HG02981 (cell line): ENCODE data around the gene UQCC2.

Experiments
- ATAC-seq: cut with Tn5 transposase; IDR thresholded peaks from one replicate; pipeline ENCODE4 v1.9.1; 2021; ENCODE audit warnings: mild to moderate bottlenecking, moderate library complexity; ENCODE audit not compliant: unreplicated experiment

UQCC2 gene

DNA sequence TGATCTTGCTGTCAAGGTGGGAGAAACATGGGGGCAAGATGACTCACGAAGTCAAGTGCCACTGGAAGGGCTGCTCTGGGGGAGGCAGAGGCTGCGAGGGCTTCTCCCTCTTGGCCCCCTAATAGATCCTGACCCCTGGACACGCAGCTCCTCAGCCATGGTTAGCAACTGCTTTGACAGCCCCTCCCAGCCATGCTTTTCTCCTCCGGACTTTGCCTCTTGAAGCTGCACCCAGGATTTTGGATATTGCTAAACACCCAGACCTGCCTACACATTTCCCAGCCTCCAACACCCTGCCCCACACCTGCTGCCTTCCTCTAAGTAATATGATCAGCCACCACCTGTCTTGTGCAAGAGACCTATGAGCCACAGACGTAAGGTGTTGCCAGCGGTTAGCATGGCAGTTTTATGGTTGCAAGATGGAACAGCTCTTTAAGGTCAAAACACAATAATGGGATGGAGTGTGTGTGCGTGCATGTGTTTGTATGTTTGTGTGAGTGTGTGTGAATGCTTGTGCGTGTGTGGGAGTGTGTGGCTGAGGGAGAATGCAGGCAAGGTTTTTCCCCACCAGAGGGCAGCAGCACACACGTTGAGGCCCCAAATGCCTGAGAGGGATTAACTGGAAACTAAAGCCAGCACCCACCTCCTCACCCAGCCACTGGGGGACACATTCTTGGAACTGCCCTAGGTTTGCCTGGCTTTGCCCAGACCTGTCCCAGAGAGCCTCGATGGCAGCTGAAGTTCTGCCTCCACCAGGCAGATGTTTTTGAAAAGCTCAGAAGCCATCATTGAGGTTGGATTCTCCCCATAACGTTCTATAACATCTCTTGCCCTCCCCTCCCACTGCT lies 32.7 kb upstream of the UQCC2 start:
- ATAC-seq: no peak

DNA sequence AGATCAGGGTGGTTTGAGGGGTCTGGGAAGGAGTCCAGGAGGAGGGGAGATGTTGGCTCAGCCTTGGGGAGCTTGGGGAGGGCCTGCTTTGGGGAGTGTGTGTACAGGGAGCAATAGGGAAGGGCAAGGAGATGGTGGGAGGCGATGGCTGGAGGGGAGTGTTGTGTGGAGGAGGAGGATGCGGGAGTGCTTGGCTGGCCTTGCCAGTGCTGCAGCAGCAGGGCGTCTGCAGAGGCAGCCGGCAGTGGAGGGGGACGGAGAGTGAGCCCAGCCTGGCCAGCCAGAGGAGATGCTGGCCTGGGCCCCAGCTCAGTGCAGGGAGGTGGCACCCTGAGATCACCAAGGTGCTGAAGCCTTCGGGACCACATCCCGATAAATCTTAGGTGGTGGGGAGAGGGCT lies 31.3 kb upstream of the UQCC2 start:
- no peak for ATAC-seq

DNA sequence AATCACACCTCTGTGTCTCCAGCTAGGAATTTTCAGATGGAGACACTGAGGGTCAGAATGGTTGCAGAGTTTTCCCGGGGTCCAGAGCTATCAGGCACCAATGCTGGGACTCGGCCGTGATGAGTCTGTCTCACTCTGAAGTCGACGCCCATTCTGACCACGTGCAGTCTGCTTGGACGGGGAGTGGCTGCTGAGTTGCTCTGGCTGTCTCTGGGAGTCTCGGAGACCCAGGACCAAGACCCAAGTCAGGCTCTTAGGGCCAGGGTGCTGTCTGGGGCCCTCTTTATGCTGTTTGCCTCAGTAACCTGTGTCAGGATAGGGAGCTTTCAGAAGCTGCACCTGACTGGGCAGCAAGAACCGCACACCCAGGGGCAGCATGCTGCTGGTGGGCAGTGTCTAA lies 30.6 kb upstream of the UQCC2 start:
- no peak for ATAC-seq

DNA sequence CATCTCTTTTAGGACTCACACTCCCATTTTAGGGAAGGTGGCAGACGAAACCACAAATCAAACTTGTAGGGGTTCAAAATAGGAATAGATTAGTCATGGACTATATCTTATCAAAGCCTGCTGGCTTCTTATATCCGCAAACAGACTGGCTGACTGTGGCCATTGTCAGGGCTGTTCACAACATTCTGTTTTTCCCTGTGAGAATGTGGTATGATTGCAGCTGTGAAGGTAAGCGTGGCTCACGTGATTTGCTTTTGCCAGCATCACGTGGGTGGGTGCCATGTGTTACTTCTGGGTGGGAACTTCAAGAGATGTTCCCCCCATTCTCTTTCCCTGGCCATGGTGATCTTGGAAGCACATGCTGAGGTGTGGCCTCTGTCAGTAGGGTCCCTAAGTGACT lies 29.3 kb upstream of the UQCC2 start:
- ATAC-seq: no peak

DNA sequence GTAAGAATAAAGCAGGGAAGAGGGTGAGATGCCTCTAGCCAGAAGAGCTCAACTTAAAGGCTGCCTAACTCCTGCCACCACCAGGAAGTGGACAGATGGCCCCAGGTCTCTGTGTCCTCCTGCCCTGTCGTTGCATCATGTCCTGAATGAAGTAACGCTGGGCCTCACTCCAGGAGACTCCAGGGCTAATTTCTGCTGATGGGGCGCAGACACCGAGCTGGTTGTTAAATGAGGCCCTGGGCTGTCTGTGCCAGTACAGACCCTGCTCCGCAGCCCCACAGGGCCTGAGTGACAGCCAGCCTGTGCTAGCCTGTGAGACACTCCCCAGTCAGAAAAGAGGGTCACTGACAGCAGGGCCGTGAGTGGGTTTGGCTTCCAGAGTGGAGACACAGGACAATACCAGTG lies 28.7 kb upstream of the UQCC2 start:
- no peak for ATAC-seq

DNA sequence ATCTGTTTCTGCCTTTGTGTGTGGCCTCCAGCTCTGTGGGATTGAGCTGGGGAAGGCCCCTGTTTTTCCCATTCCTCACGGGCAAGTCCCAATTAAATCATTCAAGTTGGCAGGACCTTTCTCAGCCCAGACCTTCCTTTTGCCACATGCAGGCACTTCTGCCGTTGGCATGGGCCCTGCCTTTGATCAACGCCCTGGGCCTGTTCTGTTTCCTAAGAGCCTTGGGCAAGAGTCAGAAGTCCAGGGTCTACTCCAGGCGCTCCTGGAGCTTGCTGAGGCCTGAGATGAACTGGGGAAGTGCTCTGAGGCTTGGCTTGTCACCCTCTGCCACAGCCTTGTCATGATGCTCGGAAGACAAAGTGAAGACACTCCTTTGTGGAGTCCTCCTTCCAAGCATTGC lies 28.1 kb upstream of the UQCC2 start:
- no peak for ATAC-seq

GRCh38 chr6:33738879-33739278 lies 27.4 kb upstream of the UQCC2 start:
- ATAC-seq: no peak

DNA sequence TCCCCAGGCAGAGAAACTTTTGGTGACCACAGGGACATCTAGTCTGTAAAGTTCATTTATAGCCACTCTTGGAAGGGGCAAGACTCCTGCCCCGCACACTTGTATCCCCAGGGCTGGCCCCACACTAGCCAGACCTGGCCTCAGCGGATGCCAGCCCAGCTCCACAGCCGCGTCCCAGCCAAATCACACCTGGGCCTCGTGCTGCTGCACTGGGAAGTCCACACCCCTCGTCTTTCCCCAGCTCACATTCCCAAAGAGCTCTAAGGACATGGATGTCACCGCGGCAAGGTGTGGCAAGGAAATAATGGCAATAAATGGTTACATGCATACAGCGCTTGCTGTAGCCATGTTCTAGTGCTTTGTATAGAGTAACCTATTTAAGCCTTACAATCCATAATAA lies 26.7 kb upstream of the UQCC2 start:
- no peak for ATAC-seq

DNA sequence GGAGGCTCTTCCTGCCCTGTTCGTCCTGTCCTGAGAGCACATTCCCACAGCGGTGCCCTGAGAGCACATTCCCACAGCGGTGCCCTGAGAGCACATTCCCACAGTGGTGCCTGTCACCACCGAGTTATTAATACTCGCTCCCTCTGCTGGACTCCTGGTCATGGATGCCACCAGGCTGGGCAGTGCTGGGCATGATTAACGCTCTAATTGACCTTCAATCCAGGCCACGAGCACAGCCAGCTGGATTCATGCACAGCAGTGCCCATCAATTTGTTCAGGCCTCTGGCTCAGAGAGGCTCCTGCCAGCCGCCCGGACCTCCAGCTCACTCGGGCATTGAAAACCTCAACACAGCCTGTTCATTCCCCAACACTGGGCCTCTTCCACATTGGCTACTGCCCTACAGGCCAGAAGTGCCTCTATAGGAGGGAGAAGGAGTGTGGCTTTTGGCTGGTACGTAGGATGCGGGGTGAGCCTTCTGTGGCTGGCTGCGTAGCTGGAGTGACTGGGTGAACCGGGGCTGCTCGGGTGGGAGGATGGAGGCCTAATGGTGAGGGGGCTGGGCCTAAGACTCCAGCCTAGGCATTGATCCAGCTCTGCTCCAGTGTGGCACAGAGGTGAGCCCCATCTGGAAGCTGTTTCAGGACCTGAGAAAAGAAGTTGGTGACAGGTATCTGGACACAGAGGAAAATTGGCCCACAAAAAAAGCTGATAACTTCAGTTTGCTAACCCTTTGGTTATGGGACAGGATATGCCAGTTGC lies 25.9 kb upstream of the UQCC2 start:
- no peak for ATAC-seq

DNA sequence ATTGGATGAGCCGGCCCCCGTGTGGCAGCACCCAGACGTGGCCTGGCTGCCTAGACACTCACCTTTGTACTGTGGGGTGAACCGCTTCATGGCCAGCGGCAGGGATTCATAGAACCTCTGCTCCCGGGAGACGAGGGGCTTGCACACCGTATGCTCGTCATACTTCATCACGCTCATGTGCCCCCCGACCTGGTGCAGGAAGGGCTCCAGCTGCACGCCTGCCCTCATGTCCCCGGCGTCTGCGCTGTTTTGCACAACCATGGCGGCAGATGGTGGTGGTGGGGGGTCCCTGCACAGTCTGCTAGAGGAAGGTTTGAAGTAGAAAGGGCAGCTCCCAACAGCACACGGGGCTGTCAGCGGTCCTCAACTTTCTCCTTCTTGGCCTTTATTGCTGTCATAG lies 23.7 kb upstream of the UQCC2 start:
- no peak for ATAC-seq

GRCh38 chr6:33733709-33734007 lies 22.2 kb upstream of the UQCC2 start:
- ATAC-seq: no peak

GRCh38 chr6:33732817-33733708 lies 21.6 kb upstream of the UQCC2 start:
- ATAC-seq: no peak

DNA sequence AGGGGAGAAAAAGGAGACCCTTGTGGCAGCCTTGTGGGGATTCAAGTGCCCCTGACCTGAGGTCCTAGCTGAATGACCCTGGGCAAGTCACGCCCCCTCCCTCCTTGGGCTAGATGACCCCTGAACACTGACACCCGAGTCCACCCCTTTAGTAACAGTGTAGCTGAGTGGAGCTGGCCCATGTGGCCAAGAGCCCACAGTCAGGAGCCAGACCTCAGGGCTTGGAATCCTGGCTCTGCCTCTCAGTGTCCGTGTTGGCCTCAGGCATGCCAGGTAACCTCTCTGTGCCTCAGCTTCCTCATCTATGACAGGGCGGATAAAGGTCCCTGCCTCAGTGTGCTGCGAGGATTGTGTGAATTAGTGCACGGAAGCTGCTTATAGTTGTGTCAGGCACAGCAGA lies 20.9 kb upstream of the UQCC2 start:
- ATAC-seq: no peak

- ATAC-seq: no peak
Observed at GRCh38 chr6:33731751-33732282, 20.3 kb upstream of the UQCC2 start.

- no peak for ATAC-seq
Observed at GRCh38 chr6:33731035-33731434, 19.5 kb upstream of the UQCC2 start.

- ATAC-seq: no peak
Observed at GRCh38 chr6:33730611-33731010, 19.1 kb upstream of the UQCC2 start.

DNA sequence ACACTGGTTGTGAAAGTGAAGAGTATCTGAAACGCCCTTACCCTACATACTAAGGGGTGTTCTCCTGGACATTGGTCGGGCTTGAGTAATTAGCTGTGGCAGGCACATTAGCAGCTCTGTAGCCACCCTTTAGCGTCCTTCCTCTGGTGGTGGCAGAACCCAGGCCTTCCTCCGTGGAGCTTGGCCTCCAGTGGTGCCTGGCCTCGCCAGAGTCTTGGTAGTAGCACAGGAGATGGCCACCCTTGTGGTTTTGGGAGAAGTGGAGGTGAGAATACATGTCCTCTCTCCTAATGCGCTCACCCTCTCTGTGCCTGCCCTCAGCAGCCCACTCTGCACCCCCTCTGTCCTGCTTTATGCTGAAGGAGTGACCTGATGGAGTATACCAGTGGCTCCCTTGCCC lies 17.6 kb upstream of the UQCC2 start:
- no peak for ATAC-seq

- ATAC-seq: no peak
Observed at GRCh38 chr6:33728438-33728837, 16.9 kb upstream of the UQCC2 start.

DNA sequence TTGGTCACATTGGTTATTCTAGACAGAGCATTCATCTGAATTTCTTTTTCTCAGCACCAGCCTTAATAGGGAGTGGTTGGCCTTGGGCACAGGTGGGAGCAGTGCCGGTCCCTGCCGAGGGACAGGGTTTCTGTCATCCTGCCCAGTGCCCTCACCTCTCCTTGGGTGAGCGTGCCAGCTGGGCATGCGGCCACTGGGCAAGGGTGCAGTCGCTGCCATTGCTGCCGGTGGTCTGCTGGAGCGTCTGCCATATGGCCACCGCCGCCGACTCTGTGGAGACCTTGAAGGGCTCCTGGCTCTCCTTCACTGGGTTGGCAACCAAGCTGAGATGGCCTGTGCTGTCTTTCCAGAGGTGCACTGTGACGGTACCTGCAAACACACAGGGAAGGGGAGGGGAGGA lies 16.4 kb upstream of the UQCC2 start:
- no peak for ATAC-seq

DNA sequence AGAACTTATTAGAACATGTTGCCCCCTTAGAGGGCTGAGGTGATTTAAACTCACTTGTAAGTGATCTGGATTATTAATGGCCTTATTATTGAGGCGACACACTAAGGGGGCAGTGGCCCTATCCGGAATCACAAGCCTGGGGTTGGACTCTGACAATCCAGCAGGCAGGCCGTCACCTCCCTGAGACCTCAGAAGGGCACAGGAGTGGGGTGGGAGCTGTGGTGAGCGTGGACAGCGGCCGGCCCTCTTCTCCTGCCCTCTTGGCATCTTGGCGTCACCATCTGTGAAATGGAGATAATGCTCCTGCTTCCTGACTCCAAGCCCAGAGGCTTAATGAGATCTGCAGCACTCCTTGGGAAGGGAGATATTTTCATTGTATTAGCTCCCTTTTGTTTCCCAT lies 15.6 kb upstream of the UQCC2 start:
- no peak for ATAC-seq

DNA sequence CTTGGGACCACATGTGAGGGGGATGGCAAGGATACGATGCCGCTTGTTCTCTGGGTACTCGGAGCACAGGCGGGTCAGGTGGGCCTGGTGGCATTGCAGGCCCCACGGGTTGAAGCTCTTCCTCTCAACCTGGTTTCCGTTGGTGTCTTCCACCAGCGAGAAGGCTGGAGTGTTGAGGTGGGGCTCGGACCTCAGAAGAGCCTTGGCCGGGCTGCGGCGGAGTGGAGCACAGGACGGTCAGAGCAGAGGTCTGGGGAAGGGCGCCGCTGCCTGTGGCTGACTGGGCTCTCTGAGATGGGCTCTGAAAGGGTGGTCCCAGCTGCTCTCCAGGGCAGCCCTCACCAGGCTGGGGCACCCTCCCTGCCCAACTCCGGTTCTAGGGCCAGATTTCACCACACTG lies 15.2 kb upstream of the UQCC2 start:
- ATAC-seq: no peak
